A204.1 (cell line): ENCODE results near the gene LMNTD1.
"Not testable (repeated sequence)": the region's sequence is repeated elsewhere in the genome, so short reads cannot be mapped to it uniquely, and the experiment has no call there.

Experiments
- FAIRE-seq: peaks from 2 replicates; lab custom pipeline; 2012; peaks lifted over from hg19 to GRCh38; lab: Jason Lieb, UNC

The LMNTD1 gene

DNA sequence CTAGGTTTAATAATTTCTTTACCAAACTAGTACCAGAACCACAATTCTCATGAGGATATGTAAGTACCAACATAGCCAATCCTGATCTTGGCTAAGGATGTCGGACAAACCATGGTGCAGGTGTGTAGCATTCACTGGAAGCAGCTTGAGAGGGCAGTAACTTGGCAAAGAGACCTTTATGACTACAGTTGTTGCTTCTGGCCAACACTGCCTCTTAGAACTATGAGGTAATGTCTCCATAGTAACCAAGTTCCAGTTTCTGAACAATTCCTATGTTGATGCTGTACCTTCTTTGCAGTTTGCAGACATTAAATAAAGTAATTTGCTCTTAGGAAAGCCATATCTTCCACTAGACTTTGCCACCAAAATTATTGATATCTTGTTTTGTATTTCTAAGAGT, at the start of gene LMNTD1:
LMNTD1 (minus strand) TSS at position 186 of the 400 bp plus-strand sequence. CDS start 324 bp downstream, outside the sequence.
- no peak for FAIRE-seq

- FAIRE-seq: no peak
Observed at GRCh38 chr12:25598956-25599355, 45.9 kb upstream of the LMNTD1 start.

- not testable (repeated sequence) for FAIRE-seq
Observed at GRCh38 chr12:25595496-25595895, 42.4 kb upstream of the LMNTD1 start.

DNA sequence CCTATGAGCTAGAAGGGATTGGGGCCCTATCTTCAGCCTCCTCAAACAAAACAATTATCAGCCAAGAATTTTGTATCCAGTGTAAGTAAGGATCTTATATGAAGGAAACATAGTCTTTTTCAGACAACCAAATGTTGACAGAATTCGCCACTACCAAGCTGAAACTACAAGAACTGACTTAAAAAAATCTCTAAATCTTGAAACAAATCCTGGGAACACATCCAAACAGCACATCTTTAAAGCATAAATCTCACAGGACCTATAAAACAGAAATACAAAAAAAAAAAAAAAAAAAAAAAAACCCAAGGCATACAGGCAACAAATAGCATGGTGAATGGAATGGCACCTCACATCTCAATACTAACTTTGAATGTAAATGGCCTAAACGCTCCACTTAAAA, 41.3 kb upstream of the LMNTD1 start:
- no peak for FAIRE-seq

DNA sequence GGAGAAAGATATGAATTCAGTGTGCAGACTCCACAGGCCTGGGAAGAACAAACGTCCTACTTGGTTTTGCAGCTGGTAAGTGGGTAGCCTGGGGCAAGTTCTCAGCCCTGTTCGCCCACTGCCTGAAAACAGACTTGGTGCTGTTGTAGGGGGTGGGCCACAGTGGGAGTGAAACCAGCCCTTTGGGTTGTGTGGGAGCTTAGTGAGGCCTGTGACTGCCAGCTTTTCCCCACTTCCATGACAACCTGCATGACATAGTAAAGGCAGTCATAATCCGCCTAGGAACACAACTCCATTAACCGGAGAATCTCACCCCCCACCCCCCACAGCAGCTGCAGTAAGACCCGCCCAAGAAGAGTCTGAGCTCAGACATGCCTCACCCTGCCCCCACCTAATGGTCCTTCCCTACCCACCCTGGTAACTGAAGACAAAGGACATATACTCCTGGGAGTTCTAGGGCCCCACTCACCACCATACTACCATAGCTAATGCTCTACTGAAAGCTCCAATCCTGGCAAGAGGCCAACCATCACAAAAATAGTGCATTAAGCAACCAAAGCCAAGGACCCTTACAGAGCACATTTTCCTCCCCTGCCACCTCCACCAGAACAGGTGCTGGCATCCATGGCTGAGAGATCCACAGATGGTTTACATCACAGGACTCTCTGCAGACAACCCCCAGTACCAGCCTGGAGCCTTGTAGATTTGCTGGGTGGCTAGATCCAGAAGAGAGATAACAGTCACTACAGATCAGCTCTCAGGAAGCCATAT, 39.8 kb upstream of the LMNTD1 start:
- FAIRE-seq: no peak

DNA sequence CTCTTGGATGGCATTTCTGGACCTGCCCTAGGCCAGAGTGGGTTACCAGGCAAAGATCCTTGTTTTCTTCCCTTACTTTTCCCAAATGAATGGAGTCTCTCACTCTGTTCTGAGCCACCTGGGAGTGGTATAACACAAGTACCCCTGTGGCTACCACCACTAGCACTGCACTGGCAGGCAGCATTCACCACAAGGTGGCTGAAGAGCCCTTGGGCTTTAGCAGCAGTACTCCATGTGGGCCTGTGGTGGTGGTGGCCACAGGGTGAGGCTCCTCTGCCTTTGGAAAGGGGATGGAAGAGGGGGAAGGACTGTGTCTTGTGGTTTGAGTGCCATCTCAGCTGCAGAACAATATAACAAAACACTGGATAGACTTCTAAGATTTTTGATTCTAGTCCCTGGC, 38.1 kb upstream of the LMNTD1 start:
- FAIRE-seq: no peak

GRCh38 chr12:25590011-25590721, 37.1 kb upstream of the LMNTD1 start:
- FAIRE-seq: no peak

- FAIRE-seq: no peak
Observed at GRCh38 chr12:25587346-25587745, 34.3 kb upstream of the LMNTD1 start.

DNA sequence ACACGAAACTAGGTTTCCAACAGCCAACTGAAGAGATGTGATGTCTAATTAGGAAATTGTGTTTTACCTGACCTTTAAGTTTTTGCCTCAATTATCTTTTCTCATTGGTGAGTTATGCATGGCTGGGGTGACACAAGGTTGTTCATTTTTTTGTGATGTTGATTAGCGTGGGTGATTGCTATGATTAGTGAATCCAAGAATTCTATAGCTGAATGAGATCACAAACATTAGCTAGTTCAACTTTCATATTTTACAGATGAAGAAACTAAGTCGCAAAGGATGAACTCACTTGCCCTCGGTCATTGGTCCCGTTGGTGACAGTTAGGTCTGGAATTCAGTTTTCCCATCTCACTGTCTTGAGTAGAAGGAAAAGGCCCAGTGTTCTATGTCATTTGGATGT, 32.6 kb upstream of the LMNTD1 start:
- FAIRE-seq: no peak

- FAIRE-seq: no peak
Observed at GRCh38 chr12:25585021-25585523, 32.0 kb upstream of the LMNTD1 start.

GRCh38 chr12:25584596-25584995, 31.5 kb upstream of the LMNTD1 start:
- no peak for FAIRE-seq

DNA sequence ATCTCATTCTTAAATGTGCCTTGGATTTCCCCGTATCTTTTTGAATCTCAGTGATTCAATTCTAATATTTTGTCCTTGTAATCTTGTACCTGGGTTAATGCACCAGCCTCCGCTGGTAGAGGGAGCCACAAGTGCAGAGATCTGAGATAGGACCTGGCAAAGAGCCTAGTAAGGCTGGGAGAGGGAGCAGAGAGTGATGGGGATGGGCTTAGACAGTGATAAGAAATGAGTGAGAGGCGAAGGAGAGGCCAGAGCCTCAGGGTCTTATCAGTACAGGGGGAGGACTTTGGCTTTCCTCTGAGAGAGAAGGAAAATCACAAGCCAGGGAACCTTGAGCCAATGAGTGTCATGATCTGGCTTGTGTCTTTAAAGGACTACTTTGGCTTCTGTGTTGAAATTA, 30.5 kb upstream of the LMNTD1 start:
- FAIRE-seq: no peak

DNA sequence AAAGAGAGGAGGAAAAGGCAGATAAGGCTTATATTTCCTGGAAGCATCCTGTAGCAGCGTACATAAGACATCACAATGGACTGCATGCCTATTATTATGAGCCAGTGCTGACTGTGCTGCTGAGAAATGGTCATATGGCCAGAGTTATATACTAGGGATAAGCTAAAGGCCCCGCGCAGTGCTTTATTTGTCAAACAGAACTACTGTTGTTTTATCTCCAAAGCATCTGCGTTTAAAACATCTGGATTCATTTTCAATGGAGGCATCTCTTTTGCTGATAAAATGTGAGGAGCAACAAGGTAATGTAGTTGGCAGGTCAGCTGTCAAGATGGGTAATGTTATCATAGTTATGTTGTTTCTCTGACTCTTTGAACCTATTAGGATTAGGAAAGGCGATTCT, 28.0 kb upstream of the LMNTD1 start:
- no peak for FAIRE-seq

- no peak for FAIRE-seq
Observed at GRCh38 chr12:25578411-25579143, 25.5 kb upstream of the LMNTD1 start.

- FAIRE-seq: no peak
Observed at GRCh38 chr12:25574761-25575160, 21.7 kb upstream of the LMNTD1 start.

GRCh38 chr12:25573346-25573745, 20.3 kb upstream of the LMNTD1 start:
- no peak for FAIRE-seq

DNA sequence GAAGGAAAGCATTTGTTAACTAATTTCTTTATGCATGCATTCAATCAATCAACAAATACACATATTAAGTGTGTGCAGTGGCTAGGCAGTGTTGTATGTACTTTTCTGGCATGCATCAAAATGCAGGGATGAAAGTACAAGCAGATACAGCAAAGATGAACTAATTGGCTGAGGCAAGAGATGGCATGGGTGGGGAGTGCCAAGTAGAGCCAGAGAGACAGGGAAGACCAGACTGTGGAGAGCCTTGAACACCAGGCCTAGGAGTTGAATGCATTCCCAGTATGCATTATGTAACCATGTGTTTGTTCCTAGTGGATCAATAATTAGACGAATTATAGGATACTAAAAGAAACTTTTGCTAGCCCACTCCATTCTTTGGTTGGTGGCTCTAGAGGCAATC, 17.3 kb upstream of the LMNTD1 start:
- no peak for FAIRE-seq

- no peak for FAIRE-seq
Observed at GRCh38 chr12:25566202-25566949, 13.3 kb upstream of the LMNTD1 start.

DNA sequence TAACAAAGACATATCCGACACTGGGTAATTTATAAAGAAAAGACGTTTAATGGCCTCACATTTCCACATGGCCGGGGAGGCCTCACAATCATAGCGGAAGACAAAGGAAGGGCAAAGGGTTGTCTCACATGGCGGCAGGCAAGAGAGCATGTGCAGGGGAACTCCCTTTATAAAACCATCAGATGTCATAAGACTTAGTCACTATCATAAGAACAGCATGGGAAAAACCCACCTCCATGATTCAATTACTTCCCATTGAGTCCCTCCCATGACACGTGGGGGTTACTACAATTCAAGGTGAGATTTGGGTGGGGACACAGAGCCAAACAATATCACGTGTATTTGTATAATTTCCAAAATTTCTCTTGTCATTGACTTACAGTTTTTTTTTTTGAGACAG, 5.5 kb upstream of the LMNTD1 start:
- no peak for FAIRE-seq

DNA sequence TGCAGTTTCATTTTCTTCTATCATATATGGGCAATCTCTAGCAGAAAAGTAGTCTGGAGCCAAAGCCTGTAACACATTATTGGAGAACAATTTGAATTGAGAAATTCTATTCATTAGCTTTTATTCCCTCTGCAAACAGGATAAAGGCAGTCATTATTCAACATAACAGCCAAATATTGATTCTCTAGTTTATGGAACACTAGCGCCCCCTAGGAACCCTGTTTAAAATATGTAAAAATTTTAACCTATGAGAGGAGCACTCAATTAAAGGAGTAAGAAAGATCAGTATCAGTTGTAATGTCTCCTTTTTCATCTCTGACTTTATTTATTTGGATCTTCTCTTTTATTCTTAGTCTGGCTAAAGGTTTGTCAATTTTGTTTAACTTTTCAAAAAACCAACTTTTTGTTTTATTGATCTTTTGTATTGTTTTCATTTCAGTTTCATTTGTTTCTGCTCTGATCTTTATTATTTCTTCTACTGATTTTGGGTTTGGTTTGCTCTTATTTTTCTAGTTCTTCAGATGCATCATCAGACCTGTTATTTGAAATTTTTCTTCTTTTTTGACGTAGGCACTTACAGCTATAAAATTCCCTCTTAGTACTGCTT, 4.8 kb upstream of the LMNTD1 start:
- FAIRE-seq: peak; percentile 73

GRCh38 chr12:25556153-25556552, 3.1 kb upstream of the LMNTD1 start:
- no peak for FAIRE-seq

- FAIRE-seq: no peak
Observed at GRCh38 chr12:25552681-25553080, 402 bp downstream of the LMNTD1 start.
